Right lobe of liver (tissue), 6 donors: ENCODE measurements around the gene PTGR1. TPM values are rescaled to one million over a fixed set of nuclear protein-coding genes. Genes with fewer than 3 reads are reported as not detected.

ENCODE experiments used
- ATAC-seq, 4 donors: fragments of 200-7000 bp; cut with Tn5 transposase; one replicate each; pipeline ENCODE4 v1.9.1; 2020; ENCODE audit warnings: mild to moderate bottlenecking in 4 of 4, moderate library complexity in 4 of 4
- DNase-seq, 3 donors: peaks; one replicate each; pipeline ENCODE4 v3.0.0-alpha.2; 2020
- H3K27ac ChIP-seq, 3 donors: fragments of 200-600 bp; one replicate each; pipeline ENCODE4 v1.8.0; 2022
- H3K27me3 ChIP-seq, 2 donors: fragments of 200-600 bp; one replicate each; pipeline ENCODE4 v1.8.0; 2022
- H3K36me3 ChIP-seq, 4 donors: fragments of 200-600 bp; sonication (generic) in 1 of 4; one replicate each; pipeline versions ENCODE4 v1.5.1 to v1.8.0; 2017 to 2022; ENCODE audit warnings: control low read depth in 1 of 4
- H3K4me1 ChIP-seq, 4 donors: fragments of 200-600 bp; sonication (generic) in 1 of 4; one replicate each; pipeline versions ENCODE4 v1.5.1 to v1.8.0; 2017 to 2022; ENCODE audit warnings: control low read depth in 1 of 4
- H3K4me3 ChIP-seq, 3 donors: fragments of 200-600 bp; one replicate each; pipeline ENCODE4 v1.8.0; 2022
- H3K9me3 ChIP-seq, 4 donors: fragments of 200-600 bp; sonication (generic) in 1 of 4; one replicate each; pipeline versions ENCODE4 v1.5.1 to v1.8.0; 2017 to 2022; ENCODE audit warnings: control low read depth in 1 of 4
- POLR2A ChIP-seq: fragments of 450-650 bp; IDR thresholded peaks from one replicate; pipeline ENCODE4 v1.6.1; 2017; ENCODE audit warnings: antibody characterized with exemption, mild to moderate bottlenecking
- WGBS: methylation state at CpG from one replicate; pipeline ENCODE4 v1.1.6; 2018; ENCODE audit warnings: low coverage, low lambda C conversion rate; ENCODE audit not compliant: insufficient coverage; ENCODE audit errors: missing lambda C conversion rate; 5-methylcytosine and 5-hydroxymethylcytosine counted together
- intact Hi-C, 2 donors: fragments of 100-400 bp; cut with DNase I; formaldehyde crosslinking; loops; one replicate each; pipeline versions ENCODE4 v1.11.2 to v1.14.1; 2022
- total RNA-seq, 6 experiments: library from RNA; depleted of rRNA in 2 of 6; stranded (reverse); fragments of >200 nt in 2 of 6; fragmentation: NEBNext Ultra II Directional in 3 of 6; extraction: Animal tissue kit (Norgen Biotek cat#: 25700) in 3 of 6; gene quantifications; one replicate each; pipeline versions ENCODE4 v1.1.0 to v1.2.4, GENCODE V29; 2016 to 2023
- TF ChIP-seq, protein P1 (sequence below), 4 donors: fragments of 200-600 bp in 3 of 4; fragments of 450-650 bp in 1 of 4; IDR thresholded peaks; one replicate each; pipeline versions ENCODE4 v1.5.1 to v1.8.0; 2016 to 2022; ENCODE audit warnings: antibody characterized with exemption in 4 of 4, mild to moderate bottlenecking in 2 of 4
- donor health status: DM: no; HTN: yes; CAD: no.
- donor health status: DM: no; HTN: no; CAD: no.
- donor health status: DM: no; HTN: no; CAD: no.
- donor health status: DM: no; HTN: yes; CAD: no.
- donor health status: DM: no; HTN: yes; CAD: no.

Gene PTGR1
- total RNA-seq, 6 experiments from 2014 or later: 477 to 1,242 (median 773) TPM

DNA sequence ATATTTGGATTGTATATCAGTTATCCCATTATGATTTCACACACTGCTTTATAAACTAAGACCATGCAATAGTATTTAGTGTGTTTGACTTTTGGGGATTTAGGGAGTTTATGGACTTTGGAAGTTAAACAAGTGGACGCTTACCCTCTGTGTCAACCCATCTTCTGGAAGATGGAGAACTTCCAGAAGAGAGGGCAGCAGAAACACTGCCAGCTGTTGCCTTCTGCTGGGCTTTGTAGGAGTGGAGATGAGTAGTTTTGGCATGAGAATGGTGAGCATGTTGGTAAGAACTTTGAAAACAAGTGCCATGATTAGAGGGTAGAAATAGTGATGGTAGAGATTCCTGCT lies 33.9 kb upstream of the PTGR1 start:
- H3K4me1 ChIP-seq: peaks cover 0 to 43% (median 5%) of the 10 kb centered on the region in 4 donors
- no peaks in the 10 kb centered on the region for H3K36me3 ChIP-seq
- H3K27ac ChIP-seq: peak overlapping the region in 2 of 3 donors; percentile 54 to 98
- H3K4me3 ChIP-seq: peak overlapping the region in 2 of 3 donors; percentile 95 to 99
- TF ChIP-seq, protein P1, sequence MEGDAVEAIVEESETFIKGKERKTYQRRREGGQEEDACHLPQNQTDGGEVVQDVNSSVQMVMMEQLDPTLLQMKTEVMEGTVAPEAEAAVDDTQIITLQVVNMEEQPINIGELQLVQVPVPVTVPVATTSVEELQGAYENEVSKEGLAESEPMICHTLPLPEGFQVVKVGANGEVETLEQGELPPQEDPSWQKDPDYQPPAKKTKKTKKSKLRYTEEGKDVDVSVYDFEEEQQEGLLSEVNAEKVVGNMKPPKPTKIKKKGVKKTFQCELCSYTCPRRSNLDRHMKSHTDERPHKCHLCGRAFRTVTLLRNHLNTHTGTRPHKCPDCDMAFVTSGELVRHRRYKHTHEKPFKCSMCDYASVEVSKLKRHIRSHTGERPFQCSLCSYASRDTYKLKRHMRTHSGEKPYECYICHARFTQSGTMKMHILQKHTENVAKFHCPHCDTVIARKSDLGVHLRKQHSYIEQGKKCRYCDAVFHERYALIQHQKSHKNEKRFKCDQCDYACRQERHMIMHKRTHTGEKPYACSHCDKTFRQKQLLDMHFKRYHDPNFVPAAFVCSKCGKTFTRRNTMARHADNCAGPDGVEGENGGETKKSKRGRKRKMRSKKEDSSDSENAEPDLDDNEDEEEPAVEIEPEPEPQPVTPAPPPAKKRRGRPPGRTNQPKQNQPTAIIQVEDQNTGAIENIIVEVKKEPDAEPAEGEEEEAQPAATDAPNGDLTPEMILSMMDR (IDR thresholded peaks at IDR 0.05): no peak
- TF ChIP-seq POLR2A: no peak
- DNase-seq: peak in 1 of 3 donors; percentile 64
- no peaks in the 10 kb centered on the region for H3K9me3 ChIP-seq
- peak; percentile 5 to 48 (median 20) for ATAC-seq
- WGBS: 59% methylated on average over 1 of the region's 1 CpG
- intact Hi-C loops: no loop called here
- no peaks in the 10 kb centered on the region for H3K27me3 ChIP-seq

DNA sequence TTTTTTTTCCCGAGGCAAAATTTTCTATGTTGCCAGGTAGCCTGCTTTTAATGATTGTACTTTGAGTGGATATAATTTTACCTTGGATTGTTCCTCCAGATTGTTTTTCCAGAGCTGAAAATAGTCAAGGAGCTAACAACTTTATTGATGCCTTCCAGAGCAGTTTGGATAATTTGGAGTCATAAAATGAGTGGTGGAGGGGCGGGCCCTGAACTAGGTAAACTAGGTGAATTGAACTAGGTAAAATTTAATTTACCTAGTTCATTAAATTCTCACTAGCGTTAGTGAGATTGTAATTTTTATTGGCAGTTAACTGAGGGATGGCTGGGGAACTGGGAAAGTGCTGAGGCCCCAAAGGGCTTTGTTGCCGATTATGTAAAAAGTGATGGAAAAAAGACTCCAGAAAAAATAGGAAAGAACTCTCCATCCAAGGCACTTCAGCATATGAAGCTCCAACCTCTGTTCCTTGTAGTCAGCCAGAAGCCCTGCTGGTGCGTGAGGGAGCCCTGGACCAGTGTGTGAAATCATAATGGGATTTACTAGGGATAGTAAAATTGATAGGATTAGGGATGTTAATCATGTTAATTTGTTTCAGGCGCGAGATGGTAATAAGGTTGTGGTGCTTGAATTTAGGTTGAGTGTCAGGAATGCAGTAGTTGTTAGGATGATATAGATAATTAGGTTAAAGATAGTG lies 33.4 kb upstream of the PTGR1 start:
- intact Hi-C loops: no loop called here
- WGBS: 30% methylated on average over 7 of the region's 7 CpGs
- ATAC-seq: no peak
- Histone ChIP-seq H3K4me3 (peak overlapping the region; percentile 95 to 100 (median 99)), H3K9me3 (no peaks in the 10 kb centered on the region), H3K27me3 (no peaks in the 10 kb centered on the region), H3K27ac (peak overlapping the region in 2 of 3 donors; percentile 93 to 98), H3K4me1 (peaks cover 0 to 44% (median 3%) of the 10 kb centered on the region in 4 donors), H3K36me3 (no peaks in the 10 kb centered on the region)
- no peak for DNase-seq
- TF ChIP-seq, protein P1 (IDR thresholded peaks at IDR 0.05): no peak
- no peak for TF ChIP-seq POLR2A

DNA sequence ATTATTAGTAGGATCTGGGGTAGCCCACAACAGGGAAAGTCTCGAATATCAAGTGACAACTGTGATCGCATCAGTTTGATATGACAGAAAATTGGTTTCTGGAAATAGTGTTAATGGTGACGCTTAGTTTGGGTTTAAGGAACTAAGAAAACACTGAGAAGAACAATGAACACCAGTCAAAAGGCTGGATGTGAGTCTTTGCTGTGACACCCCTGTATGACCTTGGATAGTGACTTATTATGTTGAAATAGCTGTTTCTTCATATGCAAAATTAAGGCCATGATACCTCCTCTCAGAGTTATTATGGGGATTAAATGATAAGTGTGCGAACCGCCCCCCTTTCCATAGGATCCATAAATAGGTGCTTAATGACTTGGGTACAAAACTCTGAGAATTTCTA lies 32.6 kb upstream of the PTGR1 start:
- no peak for TF ChIP-seq POLR2A
- TF ChIP-seq, protein P1 (IDR thresholded peaks at IDR 0.05): no peak
- peak overlapping the region; percentile 95 to 100 (median 99) for H3K4me3 ChIP-seq
- H3K36me3 ChIP-seq: no peaks in the 10 kb centered on the region
- H3K27me3 ChIP-seq: no peaks in the 10 kb centered on the region
- peaks cover 0 to 38% (median 0%) of the 10 kb centered on the region in 4 donors for H3K4me1 ChIP-seq
- H3K27ac ChIP-seq: peak overlapping the region; percentile 91 to 98 (median 93)
- 20% methylated on average over 5 of the region's 5 CpGs for WGBS
- intact Hi-C loops: no loop called here
- DNase-seq (no peak), ATAC-seq (no peak)
- no peaks in the 10 kb centered on the region for H3K9me3 ChIP-seq

DNA sequence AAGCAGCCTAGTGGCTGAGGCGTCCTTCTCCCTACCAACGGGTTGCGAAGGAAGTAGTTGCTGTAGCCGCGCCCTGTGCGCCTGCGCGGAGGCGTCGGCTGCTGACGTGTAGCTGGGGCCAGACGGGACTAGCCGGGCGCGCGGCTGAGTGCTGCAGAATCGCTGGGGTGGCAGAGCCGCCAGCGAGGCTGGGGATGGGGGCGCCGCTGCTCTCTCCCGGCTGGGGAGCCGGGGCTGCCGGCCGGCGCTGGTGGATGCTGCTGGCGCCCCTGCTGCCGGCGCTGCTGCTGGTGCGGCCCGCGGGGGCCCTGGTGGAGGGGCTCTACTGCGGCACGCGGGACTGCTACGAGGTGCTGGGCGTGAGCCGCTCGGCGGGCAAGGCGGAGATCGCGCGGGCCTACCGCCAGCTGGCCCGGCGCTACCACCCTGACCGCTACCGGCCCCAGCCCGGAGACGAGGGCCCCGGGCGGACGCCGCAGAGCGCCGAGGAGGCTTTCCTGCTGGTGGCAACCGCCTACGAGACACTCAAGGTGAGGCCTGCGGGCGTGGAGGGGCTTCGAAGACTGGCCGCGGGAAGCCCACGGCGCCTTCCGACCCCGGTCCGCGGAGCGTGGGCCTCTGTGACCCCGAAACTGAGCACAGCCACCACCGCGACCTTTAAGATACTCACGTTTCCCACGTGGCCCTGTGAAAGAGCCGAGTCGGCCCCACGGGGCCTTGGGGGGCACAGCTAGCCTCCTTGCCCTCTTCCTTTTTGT lies 31.9 kb upstream of the PTGR1 start, which contains the start of gene DNAJC25:
Gene DNAJC25 (plus strand): TSS at position 121 of the 758 bp plus-strand sequence. CDS start 74 bp downstream, at position 195.
- H3K36me3 ChIP-seq: no peaks in the 10 kb centered on the region
- peak; percentile 98 to 99 (median 99) for DNase-seq
- 1% methylated on average over 23 of the region's 79 CpGs for WGBS
- H3K27me3 ChIP-seq: no peaks in the 10 kb centered on the region
- peak; percentile 83 to 94 (median 85) for ATAC-seq
- intact Hi-C loops: no loop called here
- peak within 1 kb of the TSS; percentile 95 to 100 (median 99) for H3K4me3 ChIP-seq
- TF ChIP-seq, protein P1 (IDR thresholded peaks at IDR 0.05): no peak
- TF ChIP-seq POLR2A: peak; percentile 100
- no peaks in the 10 kb centered on the region for H3K9me3 ChIP-seq
- peaks cover 0 to 38% (median 3%) of the 10 kb centered on the region in 4 donors for H3K4me1 ChIP-seq
- H3K27ac ChIP-seq: peak within 1 kb of the TSS; percentile 91 to 98 (median 93)
